Measurements from ENCODE around the gene ORC5.

The ORC5 gene

GRCh38 chr7:104124469-104124868 lies 83.3 kb downstream of the ORC5 start:
- DNase-seq = no peak

- DNase-seq = no peak
These were observed 84.0 kb downstream of the ORC5 start for GRCh38 chr7:104123786-104124185.

GRCh38 chr7:104113788-104114187 lies 94.0 kb downstream of the ORC5 start:
- no peak for DNase-seq

GRCh38 chr7:104112623-104113022 lies 95.2 kb downstream of the ORC5 start:
- no peak for DNase-seq

GRCh38 chr7:104111271-104111670 lies 96.5 kb downstream of the ORC5 start:
- DNase-seq = no peak

GRCh38 chr7:104106108-104106905 lies 101.5 kb downstream of the ORC5 start:
- DNase-seq = no peak

- no peak for DNase-seq
These were observed 108.9 kb downstream of the ORC5 start for GRCh38 chr7:104098890-104099289.

- no peak for DNase-seq
These were observed 111.1 kb downstream of the ORC5 start for GRCh38 chr7:104096683-104097082.

- no peak for DNase-seq
These were observed 114.7 kb downstream of the ORC5 start for GRCh38 chr7:104093127-104093526.

GRCh38 chr7:104091242-104091641 lies 116.6 kb downstream of the ORC5 start:
- no peak for DNase-seq

- DNase-seq = peak; percentile 9
These were observed 118.2 kb downstream of the ORC5 start for GRCh38 chr7:104089612-104090011.

- no peak for DNase-seq
These were observed 118.8 kb downstream of the ORC5 start for GRCh38 chr7:104089061-104089460.

Data from retina (tissue), 1 donor.